Cardiac fibroblast (primary cell): ENCODE data around the gene CAMK2D.
"Not testable (repeated sequence)": the region's sequence is repeated elsewhere in the genome, so short reads cannot be mapped to it uniquely, and the experiment has no call there.

Source experiments
- DNase-seq, 2 donors: peaks; one replicate each; pipeline versions ENCODE4 v3.0.0 to v3.0.0-alpha.2; 2010; ENCODE audit warnings: low read depth in 2 of 2
- H3K4me3 ChIP-seq, 2 donors: replicated peaks in 1 of 2; 1 replicate in 1 of 2; 2 replicates in 1 of 2; pipeline ENCODE4 v1.5.1; 2011; ENCODE audit warnings: low read depth in 2 of 2, low read length in 2 of 2, mild to moderate bottlenecking in 2 of 2, moderate library complexity in 1 of 2
- TF ChIP-seq, protein P1 (sequence below): IDR thresholded peaks from one replicate; pipeline ENCODE4 v1.5.1; 2011; ENCODE audit warnings: low read depth, mild to moderate bottlenecking, low read length, inconsistent platforms

Gene CAMK2D

DNA sequence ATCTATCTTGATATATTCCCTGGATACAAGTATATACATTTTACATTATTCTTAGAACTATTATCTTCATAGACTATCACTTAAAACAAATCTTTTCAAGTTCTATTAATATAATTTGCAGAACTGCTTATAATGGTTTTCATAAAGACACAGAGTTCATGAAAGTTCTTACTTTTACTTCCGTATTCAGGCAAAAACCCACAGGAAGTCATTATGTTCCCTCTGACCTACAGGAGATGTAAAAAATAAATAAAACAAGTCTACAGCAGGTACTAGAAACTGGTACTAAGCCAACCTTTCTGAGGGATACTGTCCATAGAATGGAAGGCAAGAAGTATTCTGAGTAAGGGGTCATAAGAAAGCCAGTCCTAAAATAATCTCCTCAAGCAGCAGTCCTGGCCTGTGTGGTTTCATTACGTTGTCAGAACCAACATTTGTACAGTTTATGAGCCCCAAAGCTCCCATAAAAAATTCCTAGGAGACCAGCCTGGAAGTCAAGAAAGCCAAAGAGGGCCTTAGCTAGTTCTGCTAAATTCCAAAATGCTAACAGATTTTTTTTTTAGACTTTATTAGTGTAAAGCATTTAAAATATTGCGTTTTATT, 68.6 kb downstream of the CAMK2D start:
- no peak overlapping the region for H3K4me3 ChIP-seq
- TF ChIP-seq, protein P1, sequence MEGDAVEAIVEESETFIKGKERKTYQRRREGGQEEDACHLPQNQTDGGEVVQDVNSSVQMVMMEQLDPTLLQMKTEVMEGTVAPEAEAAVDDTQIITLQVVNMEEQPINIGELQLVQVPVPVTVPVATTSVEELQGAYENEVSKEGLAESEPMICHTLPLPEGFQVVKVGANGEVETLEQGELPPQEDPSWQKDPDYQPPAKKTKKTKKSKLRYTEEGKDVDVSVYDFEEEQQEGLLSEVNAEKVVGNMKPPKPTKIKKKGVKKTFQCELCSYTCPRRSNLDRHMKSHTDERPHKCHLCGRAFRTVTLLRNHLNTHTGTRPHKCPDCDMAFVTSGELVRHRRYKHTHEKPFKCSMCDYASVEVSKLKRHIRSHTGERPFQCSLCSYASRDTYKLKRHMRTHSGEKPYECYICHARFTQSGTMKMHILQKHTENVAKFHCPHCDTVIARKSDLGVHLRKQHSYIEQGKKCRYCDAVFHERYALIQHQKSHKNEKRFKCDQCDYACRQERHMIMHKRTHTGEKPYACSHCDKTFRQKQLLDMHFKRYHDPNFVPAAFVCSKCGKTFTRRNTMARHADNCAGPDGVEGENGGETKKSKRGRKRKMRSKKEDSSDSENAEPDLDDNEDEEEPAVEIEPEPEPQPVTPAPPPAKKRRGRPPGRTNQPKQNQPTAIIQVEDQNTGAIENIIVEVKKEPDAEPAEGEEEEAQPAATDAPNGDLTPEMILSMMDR = no peak
- no peak for DNase-seq

DNA sequence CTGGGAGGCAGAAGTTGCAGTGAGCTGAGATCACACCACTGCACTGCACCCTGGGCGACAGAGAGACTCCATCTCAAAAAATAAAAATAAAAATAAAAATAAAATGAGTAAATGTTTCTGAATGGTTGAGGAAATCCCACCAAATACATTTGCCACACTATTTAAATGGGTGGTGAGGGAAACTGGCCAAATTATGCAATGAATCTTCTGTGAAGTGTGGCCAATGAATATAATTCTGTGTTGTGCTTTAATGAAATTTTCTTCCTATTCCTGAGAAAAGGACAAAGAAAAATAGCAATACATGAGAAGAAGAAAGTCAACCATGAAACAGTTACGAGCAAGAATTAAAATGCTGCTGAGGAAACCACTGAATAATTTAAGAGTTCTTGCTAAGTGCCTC, 69.9 kb downstream of the CAMK2D start:
- TF ChIP-seq, protein P1 = no peak
- H3K4me3 ChIP-seq = no peak overlapping the region
- no peak for DNase-seq

DNA sequence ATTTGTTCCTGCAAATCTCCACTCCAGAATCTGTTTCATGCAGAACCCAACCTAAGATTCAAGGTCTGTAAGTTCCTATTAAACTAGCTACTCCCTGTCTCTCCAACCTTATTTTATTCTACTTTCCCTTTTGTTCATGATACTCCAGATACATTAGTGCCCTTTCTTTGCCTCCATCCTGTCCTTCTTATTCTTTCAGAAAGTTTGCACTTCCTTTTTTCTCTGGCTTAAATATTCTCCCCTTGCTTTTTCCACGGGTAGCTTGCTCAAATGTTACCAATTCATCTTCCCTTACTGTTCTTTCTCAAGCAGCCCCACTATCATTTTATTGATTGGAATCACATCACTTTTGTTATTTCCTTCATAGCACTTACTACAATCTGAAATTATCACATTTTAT, 72.1 kb downstream of the CAMK2D start:
- H3K4me3 ChIP-seq = no peak overlapping the region
- TF ChIP-seq, protein P1 = no peak
- no peak for DNase-seq

DNA sequence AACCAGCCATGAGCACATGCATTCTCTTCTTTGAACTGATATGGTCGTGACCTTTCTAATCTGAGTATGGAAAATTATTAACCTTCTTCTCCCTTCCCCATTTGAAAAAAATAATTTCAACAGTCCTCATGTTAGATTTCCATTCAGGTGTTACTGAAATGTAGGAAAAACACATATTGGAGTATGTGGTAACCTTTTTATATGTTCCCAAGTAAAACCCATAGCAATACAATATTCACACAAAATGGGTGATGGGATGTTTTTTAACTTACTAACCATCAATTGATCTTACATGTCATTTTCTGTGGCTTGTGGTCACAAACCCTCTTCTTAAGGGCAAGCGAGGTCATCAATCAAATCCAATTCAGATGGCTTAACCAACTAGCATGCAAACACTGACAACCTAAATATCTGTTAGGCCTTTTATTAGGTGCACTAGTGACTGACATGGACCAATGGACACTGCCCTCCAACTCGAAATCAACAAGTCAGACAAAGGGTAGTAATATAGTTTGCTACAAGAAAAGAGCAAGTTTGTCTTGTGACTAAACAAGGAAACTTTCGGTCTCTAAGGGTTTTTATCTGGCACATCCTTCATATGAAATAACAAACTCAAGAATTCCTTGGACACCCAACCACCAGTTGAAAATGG, 74.3 kb downstream of the CAMK2D start:
- H3K4me3 ChIP-seq = no peak overlapping the region
- TF ChIP-seq, protein P1 = no peak
- DNase-seq = peak; percentile 54 to 78

DNA sequence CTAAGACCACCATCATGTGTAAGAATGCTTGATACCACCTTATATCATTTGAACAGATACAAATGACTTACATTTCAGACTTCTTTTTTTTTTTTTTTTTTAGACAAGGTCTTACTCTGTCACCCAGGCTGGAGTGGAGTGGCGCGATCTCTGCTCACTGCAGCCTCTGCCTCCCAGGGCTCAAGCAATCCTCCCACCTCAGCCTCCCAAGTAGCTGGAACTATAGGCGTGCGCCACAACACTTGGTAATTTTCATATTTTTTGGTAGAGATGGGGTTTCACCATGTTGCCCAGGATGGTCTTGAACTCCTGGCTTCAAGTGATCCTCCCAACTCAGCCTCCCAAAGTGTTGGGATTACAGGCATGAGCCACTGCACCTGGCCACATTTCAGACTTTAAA, 76.4 kb downstream of the CAMK2D start:
- not testable (repeated sequence) for DNase-seq, H3K4me3 ChIP-seq

DNA sequence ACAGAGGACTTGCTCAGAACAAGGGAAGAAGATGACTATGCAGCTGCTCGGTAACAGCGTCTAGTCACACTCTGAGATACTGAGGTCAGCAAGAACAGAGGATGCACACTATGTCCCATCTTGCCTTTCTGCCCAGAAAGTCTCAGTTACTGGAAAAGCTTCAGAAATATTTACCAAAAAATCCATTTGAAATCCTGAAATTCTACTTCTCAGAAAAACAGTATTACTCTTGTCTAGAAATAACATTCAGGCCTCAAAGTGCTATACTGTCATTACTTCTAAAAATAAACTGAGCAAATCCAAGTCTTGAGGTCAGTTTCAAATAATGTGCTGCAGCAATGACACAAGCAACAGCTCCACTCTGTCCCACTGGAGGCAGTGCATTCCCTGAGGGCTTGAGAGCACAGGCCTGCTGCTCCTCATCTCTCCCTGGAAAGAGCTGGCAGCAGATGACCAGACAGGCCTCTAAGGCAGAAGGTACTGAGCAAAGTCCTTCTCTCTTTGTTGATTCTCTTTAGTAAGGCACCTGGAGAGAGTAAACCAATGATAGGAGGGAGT, 76.9 kb downstream of the CAMK2D start:
- peak; percentile 58 to 75 for DNase-seq
- TF ChIP-seq, protein P1 = peak; percentile 18
- H3K4me3 ChIP-seq = no peak overlapping the region

DNA sequence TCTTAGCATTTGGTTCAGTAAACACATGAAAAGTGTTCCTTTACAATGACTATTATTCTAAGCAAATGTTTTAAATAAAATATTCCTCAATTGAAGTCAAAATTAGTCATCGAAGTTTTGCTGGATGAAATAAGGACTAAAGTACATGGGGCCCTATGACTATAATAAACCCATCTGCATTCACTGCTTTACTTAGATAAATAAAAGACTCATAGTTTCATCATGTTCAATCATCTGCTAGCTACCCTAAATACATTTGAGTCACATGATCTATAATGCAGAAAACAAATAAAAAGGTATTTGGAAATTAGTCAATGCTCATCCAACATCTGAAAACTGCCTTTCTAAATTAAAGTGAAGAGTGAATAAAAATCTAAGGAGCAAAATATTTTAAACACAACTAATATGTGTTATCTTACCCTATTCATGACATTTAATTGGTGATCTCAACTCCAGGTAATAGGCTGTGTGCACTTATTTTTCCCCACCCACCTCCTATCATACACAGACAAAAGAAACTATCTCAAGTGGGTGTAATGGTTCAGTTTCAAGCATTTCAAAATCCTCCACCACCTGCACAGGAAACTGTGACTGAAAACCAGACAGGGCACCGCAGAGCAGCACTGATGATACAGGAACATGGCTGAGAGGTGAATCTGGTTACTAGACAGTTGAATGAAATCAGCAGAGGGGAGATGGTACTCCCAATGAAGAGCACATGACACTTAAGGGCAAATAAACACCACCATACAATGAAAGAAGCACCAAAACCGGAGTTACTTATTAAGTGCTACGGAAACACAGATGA, 78.6 kb downstream of the CAMK2D start:
- TF ChIP-seq, protein P1 = no peak
- peak in 1 of 2 donors; percentile 83 for DNase-seq
- no peak overlapping the region for H3K4me3 ChIP-seq
